GM21390 (cell line): ENCODE results near the gene RASA3.
"Not testable (repeated sequence)": the region's sequence is repeated elsewhere in the genome, so short reads cannot be mapped to it uniquely, and the experiment has no call there.

Experiments used
- ATAC-seq: cut with Tn5 transposase; IDR thresholded peaks from one replicate; pipeline ENCODE4 v1.9.1; 2021; ENCODE audit not compliant: unreplicated experiment

The RASA3 gene

GRCh38 chr13:114089341-114089740 lies 43.1 kb downstream of the RASA3 start:
- ATAC-seq = no peak

DNA sequence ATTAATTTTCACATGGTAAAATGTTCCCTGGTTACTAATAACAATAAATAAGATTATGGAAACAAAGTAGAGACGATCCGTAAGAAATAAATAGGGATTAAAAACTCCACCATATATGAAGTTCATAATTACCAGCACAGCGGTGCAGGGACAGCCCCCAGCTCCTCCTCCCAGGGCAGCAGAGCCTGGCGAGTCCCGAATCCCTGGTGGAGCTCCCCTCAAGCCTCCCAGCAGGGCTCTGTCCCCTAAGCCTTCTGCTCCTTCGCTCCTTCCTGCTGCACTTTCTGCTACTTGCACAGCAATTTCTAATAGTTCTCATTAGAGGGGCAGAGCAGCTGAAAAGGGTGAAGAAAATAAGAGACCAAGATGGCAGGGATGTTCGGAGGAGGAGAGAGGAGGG lies 43.6 kb downstream of the RASA3 start:
- no peak for ATAC-seq

DNA sequence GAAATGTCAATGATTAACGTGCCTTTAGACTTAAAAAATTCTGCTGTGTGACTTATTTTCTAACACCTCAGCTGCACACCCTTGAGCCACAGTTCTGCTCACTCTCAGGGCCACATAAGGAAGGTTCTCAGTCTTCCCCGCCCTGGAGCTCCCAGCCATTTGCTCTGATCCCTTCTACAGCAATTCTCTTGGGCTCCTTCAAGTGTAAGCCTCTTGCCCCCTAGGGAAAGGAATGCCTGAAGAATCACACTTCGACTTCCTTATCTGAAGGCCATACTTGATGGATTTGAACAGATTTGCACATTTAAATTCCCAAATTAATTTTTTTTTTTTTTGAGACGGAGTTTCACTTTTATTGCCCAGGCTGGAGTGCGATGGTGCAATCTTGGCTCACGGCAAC lies 44.2 kb downstream of the RASA3 start:
- no peak for ATAC-seq

DNA sequence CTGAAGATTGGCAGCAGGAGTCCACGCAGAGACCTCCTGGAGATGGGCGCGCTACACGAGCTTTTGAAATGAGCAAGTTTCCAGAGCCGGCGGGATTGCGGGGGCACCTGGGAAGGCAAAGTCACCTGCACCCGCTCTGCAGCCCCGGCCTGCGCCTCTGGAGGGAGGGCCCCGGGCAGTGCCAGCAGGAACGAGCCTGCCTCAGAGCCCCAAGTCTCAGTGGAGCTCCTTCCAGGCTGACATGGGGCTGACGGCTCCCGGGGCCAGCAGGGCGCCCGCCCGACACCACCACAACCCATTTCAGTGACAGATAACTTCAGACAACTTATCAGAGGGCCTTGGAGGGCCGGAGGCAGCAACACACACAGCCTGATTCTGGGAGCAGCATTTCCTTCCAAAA lies 45.0 kb downstream of the RASA3 start:
- no peak for ATAC-seq

GRCh38 chr13:114082849-114083645 lies 49.4 kb downstream of the RASA3 start:
- no peak for ATAC-seq

GRCh38 chr13:114081761-114082681 lies 50.4 kb downstream of the RASA3 start:
- ATAC-seq = no peak

DNA sequence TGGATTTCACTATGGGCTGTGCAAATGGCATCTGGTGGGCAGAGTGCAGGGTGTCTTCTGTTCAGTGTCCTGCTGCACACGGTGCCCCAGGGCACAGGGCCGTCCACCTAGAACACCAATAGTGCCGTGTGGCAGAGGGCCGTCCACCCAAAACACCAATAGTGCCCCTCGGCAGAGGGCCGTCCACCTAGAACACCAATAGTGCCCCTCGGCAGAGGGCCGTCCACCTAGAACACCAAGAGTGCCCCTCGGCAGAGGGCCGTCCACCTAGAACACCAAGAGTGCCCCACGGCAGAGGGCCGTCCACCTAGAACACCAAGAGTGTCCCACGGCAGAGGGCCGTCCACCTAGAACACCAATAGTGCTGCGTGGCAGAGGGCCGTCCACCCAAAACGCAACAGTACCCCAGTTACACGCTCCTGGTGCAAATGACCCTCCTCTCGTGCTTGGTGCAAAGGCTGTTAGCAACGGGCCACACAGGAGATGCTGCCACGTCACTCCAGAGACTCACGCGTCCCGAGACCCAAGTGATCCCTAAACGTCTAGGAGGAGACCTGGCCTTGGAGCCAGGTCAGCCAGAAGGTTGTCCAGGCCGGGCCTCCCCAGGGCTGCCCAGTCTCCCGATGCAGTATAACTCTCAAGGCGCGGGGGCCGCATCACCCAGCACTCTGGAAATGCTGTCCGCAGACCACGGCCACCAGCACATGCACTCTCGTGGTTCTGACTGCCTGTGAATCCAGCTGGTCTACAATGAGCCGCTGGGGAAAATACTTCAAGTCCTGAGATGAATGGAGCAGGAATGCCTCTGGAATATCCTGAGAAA lies 51.5 kb downstream of the RASA3 start:
- ATAC-seq = no peak

GRCh38 chr13:114079601-114080536 lies 52.6 kb downstream of the RASA3 start:
- no peak for ATAC-seq

GRCh38 chr13:114078461-114079451 lies 53.7 kb downstream of the RASA3 start:
- no peak for ATAC-seq

- no peak for ATAC-seq
These were observed 54.5 kb downstream of the RASA3 start for GRCh38 chr13:114077933-114078325.

- no peak for ATAC-seq
These were observed 55.1 kb downstream of the RASA3 start for GRCh38 chr13:114077099-114077932.

- no peak for ATAC-seq
These were observed 55.9 kb downstream of the RASA3 start for GRCh38 chr13:114076329-114077090.

- not testable (repeated sequence) for ATAC-seq
These were observed 56.6 kb downstream of the RASA3 start for GRCh38 chr13:114075811-114076210.

GRCh38 chr13:114074671-114075315 lies 57.6 kb downstream of the RASA3 start:
- ATAC-seq = no peak

GRCh38 chr13:114073881-114074612 lies 58.4 kb downstream of the RASA3 start:
- no peak for ATAC-seq

DNA sequence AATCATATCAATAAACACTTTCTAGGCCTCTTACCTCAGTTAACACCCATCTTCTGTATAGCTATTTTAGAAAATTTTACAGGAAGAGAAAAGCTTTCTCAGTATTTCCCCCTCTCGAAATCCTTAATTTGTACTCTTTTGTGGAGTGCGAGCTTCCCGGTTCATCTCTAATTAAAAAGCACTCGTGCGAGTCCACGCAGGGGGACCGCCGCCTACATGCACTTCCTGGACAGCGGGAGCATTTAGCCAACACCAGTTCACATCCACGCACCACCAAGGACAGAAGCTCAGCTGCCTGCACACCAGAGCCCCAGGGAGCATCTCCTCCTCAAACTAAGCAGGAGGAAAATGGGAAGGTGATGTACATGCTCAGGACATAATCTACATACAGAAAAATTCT lies 60.0 kb downstream of the RASA3 start:
- no peak for ATAC-seq
